Measurements from ENCODE around the gene PIK3R1. TPM values are rescaled to one million over a fixed set of nuclear protein-coding genes. Genes with fewer than 3 reads are reported as not detected.

The PIK3R1 gene
- 12.3 and 37.9 TPM in 2 replicates for total RNA-seq

DNA sequence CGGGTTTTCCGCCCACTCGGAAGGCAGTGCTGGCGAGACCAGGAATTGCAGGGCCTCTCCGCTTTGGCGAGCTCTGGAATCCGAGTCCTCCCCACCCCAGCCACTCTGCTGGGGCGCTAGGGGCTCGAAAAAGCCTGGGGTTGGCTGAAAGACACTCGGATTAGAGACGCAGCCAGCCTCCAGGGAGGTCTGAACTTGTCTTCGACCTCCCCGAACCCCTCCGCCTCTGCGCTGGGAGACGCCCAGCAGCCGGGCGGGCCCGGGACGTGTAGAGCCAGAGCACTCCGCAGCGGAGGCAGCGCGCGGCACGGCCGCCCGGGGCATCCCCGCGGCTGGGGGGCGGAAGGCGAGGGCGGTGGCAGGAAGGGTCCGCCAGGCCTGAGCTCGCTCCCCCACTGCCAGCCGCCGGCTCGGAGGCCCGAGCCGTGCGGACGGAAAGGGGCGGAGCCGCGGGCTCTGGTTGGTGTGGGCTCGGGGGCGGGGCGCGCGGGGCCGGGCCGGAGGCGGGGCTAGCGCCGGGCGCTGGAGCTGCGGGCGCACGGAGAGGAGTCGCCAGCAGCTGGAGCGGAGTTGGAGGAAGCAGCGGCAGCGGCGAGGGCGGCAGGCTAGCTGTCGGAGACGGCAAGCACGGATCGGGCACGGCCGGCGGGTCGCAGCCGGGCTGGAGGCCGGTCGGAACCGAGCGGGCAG is at the start of gene PIK3R1:
PIK3R1 (plus strand) TSS at position 549 of the 690 bp plus-strand sequence. CDS start 10,920 bp downstream, outside the sequence.

All from bladder microvascular endothelial cell (primary cell).